Kidney glomerular epithelial cell (primary cell): ENCODE results near the gene GNPTG.

Experiments used
- DNase-seq: peaks from one replicate; lab custom pipeline; 2025; lab: John Stamatoyannopoulos, UW

Gene GNPTG

DNA sequence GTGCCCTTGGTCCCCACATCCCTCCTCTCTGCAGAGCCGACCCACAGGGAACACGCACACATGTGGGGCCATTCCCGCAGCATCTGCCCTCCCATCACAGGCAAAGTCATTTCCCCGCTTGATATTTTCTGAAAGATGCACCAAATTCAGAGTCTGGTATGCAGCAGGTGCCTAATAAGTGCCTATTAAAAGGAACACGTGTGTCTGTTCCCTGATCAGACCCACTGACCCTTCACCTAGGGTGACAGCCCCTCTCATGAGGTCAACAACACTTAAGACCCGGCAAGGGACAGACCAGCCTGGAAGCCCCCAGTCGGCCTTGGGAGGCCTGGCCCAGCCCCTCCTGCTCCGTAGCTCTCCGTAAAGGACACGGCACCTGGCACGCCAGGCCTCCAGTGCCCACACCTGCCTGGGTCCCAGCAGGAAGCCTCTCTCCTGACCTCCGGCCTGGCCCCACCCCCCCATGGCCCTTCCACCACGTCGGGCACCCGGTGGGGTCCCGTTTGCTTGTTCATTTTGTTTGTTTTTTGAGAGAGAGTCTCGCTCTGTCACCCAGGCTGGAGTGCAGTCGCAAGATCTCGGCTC lies 42.7 kb downstream of the GNPTG start:
- DNase-seq, result no peak

DNA sequence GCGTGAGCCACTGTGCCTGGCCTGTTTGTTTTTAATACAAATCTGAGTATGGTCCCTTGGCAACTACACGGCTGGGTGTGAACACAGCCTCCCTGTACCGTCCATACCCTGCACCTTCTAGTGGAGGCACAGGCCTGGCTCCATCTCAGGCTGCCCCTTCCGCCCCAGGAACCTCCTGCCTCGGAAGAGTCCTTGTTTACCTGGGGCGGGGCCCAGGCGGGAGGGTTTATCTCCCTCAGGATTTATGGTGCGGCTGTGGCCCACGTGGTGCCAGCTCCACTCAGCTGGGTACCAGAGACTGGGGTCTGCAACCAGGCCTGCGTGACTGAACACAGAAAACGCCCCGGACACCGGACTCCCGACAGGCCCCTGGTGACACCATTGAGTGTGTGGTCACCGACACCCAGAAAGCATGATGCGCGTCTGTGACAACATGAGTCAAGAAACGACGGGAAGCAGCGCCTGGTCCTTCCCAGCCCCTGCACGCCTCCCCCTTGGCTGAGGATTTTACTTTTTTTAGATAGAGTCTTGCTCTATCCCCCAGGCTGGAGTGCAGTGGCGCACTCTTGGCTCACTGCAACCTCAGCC lies 43.8 kb downstream of the GNPTG start:
- DNase-seq, result no peak

GRCh38 chr16:1397779-1398178 lies 46.0 kb downstream of the GNPTG start:
- DNase-seq, result no peak

DNA sequence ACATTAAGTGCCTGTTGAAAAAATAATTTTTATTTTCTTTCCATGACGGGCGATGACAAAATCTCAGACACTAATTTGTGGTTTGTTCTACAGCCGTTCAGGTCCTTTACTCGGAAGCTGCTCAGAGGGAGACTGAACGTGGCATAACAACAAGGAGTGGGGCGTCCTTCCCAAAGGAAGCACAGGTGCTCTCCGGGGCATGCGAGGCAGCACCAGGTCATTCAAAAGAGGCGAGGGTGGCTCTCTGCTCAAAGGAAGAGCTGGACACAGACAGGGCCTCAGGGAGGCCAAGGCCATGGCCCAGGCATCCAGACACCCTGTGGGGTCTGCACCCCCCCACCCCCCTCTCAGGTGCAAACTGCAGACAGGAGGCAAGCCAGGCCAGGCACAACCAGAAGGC lies 46.6 kb downstream of the GNPTG start:
- no peak for DNase-seq

DNA sequence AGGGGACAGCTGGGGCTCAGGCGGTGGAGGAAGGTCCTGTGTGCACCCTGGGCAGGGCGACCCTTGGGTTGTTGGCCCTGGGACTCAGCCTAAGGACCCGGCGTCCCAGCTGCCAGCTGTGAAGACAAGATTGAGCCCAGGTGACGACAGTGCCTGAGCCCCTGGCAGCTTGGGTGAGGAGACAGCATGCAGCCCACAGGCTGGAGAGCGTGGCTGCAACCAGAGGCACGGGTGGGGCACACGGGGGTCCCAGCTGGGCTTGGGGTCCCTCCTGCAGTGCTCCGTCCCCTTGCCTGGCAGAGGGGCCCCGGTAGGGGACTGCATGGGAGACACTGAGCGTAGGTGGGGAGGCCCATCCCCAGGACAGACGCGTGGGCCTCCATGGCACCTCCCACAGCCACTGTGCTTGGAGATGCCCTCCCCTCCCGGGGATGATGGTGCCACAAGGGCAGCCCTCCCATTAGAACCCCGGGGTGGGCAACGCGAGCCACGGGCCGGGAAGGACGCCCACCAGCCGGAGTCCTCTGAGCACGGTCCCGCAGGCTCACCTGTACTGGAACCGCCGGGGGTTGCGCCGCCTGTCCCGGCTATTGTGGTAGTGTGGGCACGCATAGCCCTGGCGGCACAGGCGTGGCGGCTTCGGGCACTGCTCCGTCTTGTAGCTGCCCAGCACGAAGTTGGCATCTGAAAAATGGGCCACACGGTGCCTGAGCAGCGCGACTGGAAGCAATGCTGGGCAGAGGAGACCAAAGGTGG lies 47.3 kb downstream of the GNPTG start:
- DNase-seq, result no peak

- DNase-seq, result no peak
Observed at GRCh38 chr16:1401061-1401757, 49.5 kb downstream of the GNPTG start.

DNA sequence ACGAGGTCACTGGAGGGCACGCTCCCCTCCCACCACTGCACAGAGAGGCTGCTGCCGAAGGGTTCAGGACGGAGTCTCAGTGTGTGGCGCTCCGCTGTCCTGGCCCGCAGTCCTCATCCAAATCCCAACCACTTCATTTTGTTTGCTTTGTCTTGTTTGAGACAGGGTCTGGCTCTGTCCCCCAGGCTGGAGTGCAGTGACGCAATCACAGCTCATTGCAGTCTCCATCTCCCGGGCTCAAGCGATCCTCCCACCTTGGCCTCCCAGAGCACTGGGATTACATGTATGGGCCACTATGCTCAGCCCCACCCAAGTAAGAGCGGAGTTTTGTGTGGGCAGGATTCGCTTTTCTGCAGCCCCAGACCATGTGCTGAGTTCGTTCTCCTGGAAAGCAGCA lies 50.0 kb downstream of the GNPTG start:
- no peak for DNase-seq

- DNase-seq, result no peak
Observed at GRCh38 chr16:1403036-1403435, 51.3 kb downstream of the GNPTG start.

- DNase-seq, result no peak
Observed at GRCh38 chr16:1403733-1404132, 52.0 kb downstream of the GNPTG start.

- no peak for DNase-seq
Observed at GRCh38 chr16:1407753-1408152, 56.0 kb downstream of the GNPTG start.

DNA sequence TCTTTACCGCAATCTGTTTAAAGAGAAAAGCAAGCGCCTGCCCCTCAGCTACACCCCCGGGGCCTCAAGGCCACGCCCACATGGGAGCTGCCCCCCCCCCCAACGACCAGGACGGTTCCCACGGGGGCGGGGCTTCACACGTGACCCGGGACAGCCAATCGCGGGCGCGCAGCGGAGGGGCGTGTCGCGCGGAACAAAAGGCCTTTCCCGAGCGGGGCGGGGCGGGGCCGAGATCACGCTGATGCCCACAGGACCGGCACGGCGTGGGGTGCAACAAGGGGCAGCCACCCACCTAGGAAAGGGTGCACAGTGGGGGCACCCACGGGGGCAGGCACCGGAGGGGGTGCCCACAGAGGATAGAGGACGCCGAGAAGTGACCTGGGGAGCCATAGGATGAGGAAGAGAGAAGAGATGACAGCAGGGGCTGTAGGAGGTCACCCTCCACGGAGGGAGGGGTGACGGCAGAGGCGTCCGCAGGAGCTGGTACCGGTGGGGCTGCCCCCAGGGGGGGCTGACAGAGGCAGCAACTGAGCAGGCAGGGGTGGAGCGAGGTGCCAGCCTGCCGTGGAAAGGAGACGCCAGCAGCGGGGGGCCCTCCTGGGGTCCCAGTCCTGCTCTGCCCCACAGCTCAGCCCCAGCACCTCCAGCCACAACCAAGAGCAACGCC lies 56.6 kb downstream of the GNPTG start:
- DNase-seq, result peak; percentile 50

GRCh38 chr16:1412847-1413246 lies 61.1 kb downstream of the GNPTG start:
- no peak for DNase-seq
